Neural cell (in vitro differentiated cells): ENCODE results near the gene GNAT2.

Experiments used
- EZH2 ChIP-seq: fragments of 200-600, 300-800 bp; shearing (Covaris generic), sonication (generic); IDR thresholded peaks from 2 replicates; pipeline ENCODE4 v1.6.1; 2014; ENCODE audit warnings: antibody characterized with exemption, low read length, borderline replicate concordance, mild to moderate bottlenecking; ENCODE audit not compliant: insufficient read depth, poor library complexity, severe bottlenecking
- MXI1 ChIP-seq: fragments of 450-650 bp; conservative IDR thresholded peaks from 2 replicates; pipeline ENCODE4 v1.6.1; 2014; ENCODE audit warnings: antibody characterized with exemption, mild to moderate bottlenecking; ENCODE audit not compliant: poor library complexity, severe bottlenecking
- POLR2AphosphoS5 ChIP-seq: IDR thresholded peaks from 2 replicates; pipeline ENCODE4 v1.6.1; 2012
- RAD21 ChIP-seq: fragments of 450-650 bp; conservative IDR thresholded peaks from 2 replicates; pipeline ENCODE4 v1.6.1; 2014; ENCODE audit warnings: antibody characterized with exemption, mild to moderate bottlenecking, moderate library complexity
- SMC3 ChIP-seq: fragments of 450-650 bp; conservative IDR thresholded peaks from 2 replicates; pipeline ENCODE4 v1.6.1; 2014; ENCODE audit warnings: antibody characterized with exemption, mild to moderate bottlenecking, moderate library complexity; ENCODE audit not compliant: poor library complexity
- TAF1 ChIP-seq: IDR thresholded peaks from 2 replicates; pipeline ENCODE4 v1.6.1; 2012; ENCODE audit warnings: low read depth
- TF ChIP-seq, protein P1 (sequence below): fragments of 450-650 bp; IDR thresholded peaks from 2 replicates; pipeline ENCODE4 v1.5.1; 2014; ENCODE audit warnings: antibody characterized with exemption, mild to moderate bottlenecking, moderate library complexity; ENCODE audit not compliant: poor library complexity, severe bottlenecking
- TF ChIP-seq, protein P2 (sequence below): IDR thresholded peaks from 2 replicates; pipeline ENCODE4 v1.6.1; 2012; ENCODE audit warnings: borderline replicate concordance

DNA sequence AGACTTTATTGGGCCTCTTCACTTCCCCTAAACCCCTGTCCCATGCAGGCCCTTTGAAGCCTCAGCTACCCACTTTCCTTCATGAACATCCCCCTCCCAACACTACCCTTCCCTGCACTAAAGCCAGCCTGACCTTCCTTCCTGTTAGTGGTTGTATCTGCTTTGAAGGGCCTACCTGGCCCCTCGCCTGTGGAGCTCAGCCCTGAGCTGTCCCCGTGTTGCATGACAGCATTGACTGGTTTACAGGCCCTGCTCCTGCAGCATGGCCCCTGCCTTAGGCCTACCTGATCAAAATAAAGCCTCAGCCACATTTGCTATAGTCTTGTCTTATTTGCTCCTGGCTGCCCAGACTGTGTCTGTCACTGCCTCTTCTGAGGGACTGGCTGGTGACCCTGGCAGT lies 42.0 kb upstream of the GNAT2 start:
- TF ChIP-seq, protein P1, sequence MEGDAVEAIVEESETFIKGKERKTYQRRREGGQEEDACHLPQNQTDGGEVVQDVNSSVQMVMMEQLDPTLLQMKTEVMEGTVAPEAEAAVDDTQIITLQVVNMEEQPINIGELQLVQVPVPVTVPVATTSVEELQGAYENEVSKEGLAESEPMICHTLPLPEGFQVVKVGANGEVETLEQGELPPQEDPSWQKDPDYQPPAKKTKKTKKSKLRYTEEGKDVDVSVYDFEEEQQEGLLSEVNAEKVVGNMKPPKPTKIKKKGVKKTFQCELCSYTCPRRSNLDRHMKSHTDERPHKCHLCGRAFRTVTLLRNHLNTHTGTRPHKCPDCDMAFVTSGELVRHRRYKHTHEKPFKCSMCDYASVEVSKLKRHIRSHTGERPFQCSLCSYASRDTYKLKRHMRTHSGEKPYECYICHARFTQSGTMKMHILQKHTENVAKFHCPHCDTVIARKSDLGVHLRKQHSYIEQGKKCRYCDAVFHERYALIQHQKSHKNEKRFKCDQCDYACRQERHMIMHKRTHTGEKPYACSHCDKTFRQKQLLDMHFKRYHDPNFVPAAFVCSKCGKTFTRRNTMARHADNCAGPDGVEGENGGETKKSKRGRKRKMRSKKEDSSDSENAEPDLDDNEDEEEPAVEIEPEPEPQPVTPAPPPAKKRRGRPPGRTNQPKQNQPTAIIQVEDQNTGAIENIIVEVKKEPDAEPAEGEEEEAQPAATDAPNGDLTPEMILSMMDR, result no peak
- TF ChIP-seq POLR2AphosphoS5 (no peak), RAD21 (no peak), TAF1 (no peak), EZH2 (no peak), SMC3 (no peak), MXI1 (no peak)
- TF ChIP-seq, protein P2, sequence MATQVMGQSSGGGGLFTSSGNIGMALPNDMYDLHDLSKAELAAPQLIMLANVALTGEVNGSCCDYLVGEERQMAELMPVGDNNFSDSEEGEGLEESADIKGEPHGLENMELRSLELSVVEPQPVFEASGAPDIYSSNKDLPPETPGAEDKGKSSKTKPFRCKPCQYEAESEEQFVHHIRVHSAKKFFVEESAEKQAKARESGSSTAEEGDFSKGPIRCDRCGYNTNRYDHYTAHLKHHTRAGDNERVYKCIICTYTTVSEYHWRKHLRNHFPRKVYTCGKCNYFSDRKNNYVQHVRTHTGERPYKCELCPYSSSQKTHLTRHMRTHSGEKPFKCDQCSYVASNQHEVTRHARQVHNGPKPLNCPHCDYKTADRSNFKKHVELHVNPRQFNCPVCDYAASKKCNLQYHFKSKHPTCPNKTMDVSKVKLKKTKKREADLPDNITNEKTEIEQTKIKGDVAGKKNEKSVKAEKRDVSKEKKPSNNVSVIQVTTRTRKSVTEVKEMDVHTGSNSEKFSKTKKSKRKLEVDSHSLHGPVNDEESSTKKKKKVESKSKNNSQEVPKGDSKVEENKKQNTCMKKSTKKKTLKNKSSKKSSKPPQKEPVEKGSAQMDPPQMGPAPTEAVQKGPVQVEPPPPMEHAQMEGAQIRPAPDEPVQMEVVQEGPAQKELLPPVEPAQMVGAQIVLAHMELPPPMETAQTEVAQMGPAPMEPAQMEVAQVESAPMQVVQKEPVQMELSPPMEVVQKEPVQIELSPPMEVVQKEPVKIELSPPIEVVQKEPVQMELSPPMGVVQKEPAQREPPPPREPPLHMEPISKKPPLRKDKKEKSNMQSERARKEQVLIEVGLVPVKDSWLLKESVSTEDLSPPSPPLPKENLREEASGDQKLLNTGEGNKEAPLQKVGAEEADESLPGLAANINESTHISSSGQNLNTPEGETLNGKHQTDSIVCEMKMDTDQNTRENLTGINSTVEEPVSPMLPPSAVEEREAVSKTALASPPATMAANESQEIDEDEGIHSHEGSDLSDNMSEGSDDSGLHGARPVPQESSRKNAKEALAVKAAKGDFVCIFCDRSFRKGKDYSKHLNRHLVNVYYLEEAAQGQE, result no peak
